Upper lobe of right lung (tissue), 1 donor: ENCODE measurements around the gene CSAG3. TPM values are rescaled to one million over a fixed set of nuclear protein-coding genes. Genes with fewer than 3 reads are reported as not detected.

ENCODE experiments used
- ATAC-seq: fragments of 200-7000 bp; cut with Tn5 transposase; one replicate; pipeline ENCODE4 v1.9.1; 2020; ENCODE audit warnings: mild to moderate bottlenecking, moderate library complexity
- DNase-seq: peaks from one replicate; pipeline ENCODE4 v3.0.0-alpha.2; 2020
- H3K27ac ChIP-seq: fragments of 200-600 bp; one replicate; pipeline ENCODE4 v1.8.0; 2022
- H3K27me3 ChIP-seq: fragments of 200-600 bp; one replicate; pipeline ENCODE4 v1.8.0; 2022; ENCODE audit warnings: mild to moderate bottlenecking
- H3K36me3 ChIP-seq: fragments of 200-600 bp; one replicate; pipeline ENCODE4 v1.8.0; 2022
- H3K4me1 ChIP-seq: fragments of 200-600 bp; one replicate; pipeline ENCODE4 v1.8.0; 2022
- H3K4me3 ChIP-seq: fragments of 200-600 bp; one replicate; pipeline ENCODE4 v1.8.0; 2022; ENCODE audit warnings: mild to moderate bottlenecking
- H3K9me3 ChIP-seq: fragments of 200-600 bp; one replicate; pipeline ENCODE4 v1.8.0; 2022
- CTCF ChIP-seq: fragments of 200-600 bp; IDR thresholded peaks from one replicate; pipeline ENCODE4 v1.8.0; 2022; ENCODE audit warnings: antibody characterized with exemption
- intact Hi-C: fragments of 100-400 bp; cut with DNase I; formaldehyde crosslinking; loops from one replicate; pipeline ENCODE4 v1.11.0; 2022
- total RNA-seq: library from RNA; stranded (reverse); fragmentation: NEBNext Ultra II Directional; extraction: Animal tissue kit (Norgen Biotek cat#: 25700); gene quantifications from one replicate; pipeline ENCODE4 v1.2.1, GENCODE V29; 2021
- donor health status: DM: no; HTN: yes; CAD: no; lungs with severe emphysema.

The CSAG3 gene
- total RNA-seq, 1 donor from 2014 or later: not detected

DNA sequence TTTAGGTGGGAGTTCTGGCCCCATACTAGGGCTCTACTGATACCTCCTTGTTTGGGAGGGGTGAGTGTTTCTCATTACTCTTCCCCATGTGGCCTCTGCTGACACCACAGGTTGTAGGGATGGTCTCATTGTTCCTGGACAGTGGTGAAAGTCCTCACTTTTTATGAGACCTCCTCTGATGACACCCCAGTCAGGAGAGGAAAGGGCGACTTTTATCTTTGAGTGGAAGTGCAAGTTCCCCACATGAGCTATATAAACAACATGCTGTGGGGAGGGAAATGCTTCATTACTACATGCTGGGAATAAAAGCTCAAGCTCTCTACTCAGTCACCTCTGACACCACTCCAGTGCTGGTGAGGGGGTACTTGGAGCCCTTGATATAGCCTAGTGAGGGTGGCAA lies 39.9 kb downstream of the CSAG3 start:
- Histone ChIP-seq H3K9me3 (no peaks in the 10 kb centered on the region), H3K27ac (no peak overlapping the region), H3K27me3 (no peaks in the 10 kb centered on the region), H3K4me3 (no peak overlapping the region), H3K4me1 (no peaks in the 10 kb centered on the region), H3K36me3 (no peaks in the 10 kb centered on the region)
- no peak for TF ChIP-seq CTCF
- intact Hi-C loops: no loop called here
- ATAC-seq: no peak
- no peak for DNase-seq

GRCh38 chrX:152806035-152806434 lies 47.0 kb downstream of the CSAG3 start:
- intact Hi-C loops: no loop called here
- H3K27ac ChIP-seq: no peak overlapping the region
- H3K4me1 ChIP-seq: no peaks in the 10 kb centered on the region
- H3K9me3 ChIP-seq: no peaks in the 10 kb centered on the region
- no peak overlapping the region for H3K4me3 ChIP-seq
- DNase-seq (no peak), ATAC-seq (no peak)
- no peaks in the 10 kb centered on the region for H3K27me3 ChIP-seq
- TF ChIP-seq CTCF: no peak
- no peaks in the 10 kb centered on the region for H3K36me3 ChIP-seq

Other genes starting within 250 kb of the CSAG3 start
- gene GABRQ, start 121.3 kb upstream of the CSAG3 start, total RNA-seq: not detected
- gene MAGEA3, start 60.4 kb upstream of the CSAG3 start, total RNA-seq: not detected
- gene CSAG2, start 49.9 kb upstream of the CSAG3 start, total RNA-seq: not detected
- not detected for gene MAGEA2B, start 44.6 kb upstream of the CSAG3 start, total RNA-seq
- not detected for gene CSAG1, start 25.5 kb upstream of the CSAG3 start, total RNA-seq
- gene MAGEA12, start 25.5 kb upstream of the CSAG3 start, total RNA-seq: not detected
- not detected for gene MAGEA2, start 5.4 kb upstream of the CSAG3 start, total RNA-seq
- gene MAGEA6, start 10.5 kb downstream of the CSAG3 start, total RNA-seq: not detected
- 20.9 TPM for gene CETN2, start 71.5 kb downstream of the CSAG3 start, total RNA-seq
- gene NSDHL, start 71.8 kb downstream of the CSAG3 start, total RNA-seq: 27.0 TPM
- 16.3 TPM for gene ZNF185, start 138.8 kb downstream of the CSAG3 start, total RNA-seq
- not detected for gene PNMA5, start 234.9 kb downstream of the CSAG3 start, total RNA-seq